NCI-H2227 (cell line): ENCODE data around the gene PPFIBP2.

ENCODE experiments used
- DNase-seq: peaks from one replicate; lab custom pipeline; 2025; ENCODE audit not compliant: unreplicated experiment; lab: John Stamatoyannopoulos, UW

Gene PPFIBP2

DNA sequence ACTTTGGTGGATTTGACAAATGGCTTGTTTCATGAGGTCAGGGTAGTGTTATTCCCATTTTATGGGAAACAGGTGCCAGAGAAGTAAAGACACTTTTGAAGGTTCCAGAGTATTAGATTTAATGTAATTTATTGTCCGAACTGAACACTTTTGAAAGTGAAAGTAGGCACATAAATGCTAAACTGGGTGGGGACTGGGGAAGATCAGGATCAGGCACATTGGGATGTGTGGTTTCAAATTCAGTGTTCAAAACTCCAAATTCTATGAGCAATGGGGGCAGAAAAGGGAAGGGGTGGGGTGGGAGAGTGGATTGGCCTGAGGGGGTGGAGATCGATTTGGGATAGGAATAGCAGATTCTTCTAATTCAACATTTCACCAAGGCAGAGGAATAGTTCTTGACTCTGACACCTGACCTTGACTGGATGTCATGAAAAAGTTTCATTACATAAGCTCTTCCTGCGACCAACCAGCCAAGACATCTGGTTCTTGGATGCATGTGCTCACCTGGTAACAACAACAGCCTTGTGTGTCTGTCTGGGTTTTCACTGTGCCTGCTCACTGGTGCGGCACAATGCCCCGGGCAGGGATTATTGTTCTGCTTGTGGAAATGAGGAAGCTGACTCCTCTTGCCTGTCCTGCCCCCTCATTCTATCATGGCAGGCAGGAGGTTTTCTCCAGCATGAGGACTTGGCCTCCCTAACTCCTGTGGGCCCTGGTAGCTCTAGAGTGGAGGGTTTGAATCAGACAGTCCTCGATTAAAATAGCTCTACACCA lies 10.8 kb downstream of the PPFIBP2 start:
- DNase-seq = no peak

DNA sequence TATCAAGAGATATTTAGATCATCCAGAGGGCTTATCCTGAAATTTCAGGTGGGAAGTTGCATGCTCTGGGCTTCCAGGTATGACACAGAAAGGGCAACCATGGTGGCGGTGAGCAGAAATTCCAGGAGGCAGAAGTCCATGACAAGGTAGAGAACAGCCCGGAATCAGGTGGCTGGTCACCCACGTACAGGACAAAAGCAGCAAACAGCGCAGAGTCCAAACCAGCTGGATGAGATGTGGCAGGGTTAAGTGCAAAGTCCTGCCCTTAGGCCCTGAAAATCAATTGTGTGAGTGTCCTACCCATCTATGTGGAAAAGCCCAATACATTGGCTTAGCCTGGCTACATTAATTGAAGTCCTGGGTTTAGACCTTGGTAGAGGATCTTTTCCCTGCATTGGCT lies 11.6 kb downstream of the PPFIBP2 start:
- DNase-seq = no peak

DNA sequence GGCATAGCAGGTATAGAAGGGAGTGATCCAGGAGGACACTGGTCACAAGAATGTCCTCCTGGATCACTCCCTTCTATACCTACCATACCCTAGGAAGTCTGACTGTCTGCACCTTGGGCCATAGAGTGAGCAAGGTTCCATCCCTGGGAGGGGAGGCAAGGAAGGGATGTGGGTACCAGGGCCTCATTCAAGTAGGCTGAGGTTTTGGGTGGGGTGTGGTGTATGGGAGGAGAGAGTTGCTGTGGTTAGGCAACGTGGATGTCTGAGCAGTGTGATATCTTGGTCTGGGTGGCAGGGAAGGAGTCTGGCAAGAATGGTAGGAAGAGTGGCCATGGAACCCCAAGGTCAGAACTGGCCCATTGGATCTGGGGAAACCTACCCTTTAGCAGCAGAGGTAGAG lies 13.2 kb downstream of the PPFIBP2 start:
- DNase-seq = no peak

DNA sequence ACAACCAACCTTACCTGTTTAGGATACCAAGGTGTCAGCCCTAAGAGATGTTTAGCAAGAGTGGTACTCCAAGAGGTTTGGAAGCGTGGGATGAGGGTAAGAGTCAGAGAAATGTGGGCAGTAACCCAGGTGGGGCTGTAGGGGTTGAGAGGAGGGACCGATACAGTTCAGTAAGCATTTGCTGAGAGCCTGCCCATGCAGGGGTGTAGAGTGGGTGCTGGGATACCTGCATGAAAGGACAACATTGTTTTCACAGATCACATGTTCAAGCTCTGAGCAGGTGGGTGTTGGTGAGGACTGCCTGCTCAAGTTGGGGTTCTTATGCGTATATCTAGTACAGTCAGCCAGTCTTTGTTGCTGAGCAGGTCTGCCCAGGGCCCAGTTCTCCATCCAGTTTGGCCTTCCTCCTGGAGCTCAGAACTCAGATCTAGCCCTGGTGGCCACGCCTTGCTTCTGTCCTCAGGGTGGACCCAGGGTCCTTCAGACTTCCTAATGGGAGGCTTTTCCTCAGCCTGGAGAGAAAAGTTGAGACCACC lies 14.8 kb downstream of the PPFIBP2 start:
- DNase-seq = no peak

DNA sequence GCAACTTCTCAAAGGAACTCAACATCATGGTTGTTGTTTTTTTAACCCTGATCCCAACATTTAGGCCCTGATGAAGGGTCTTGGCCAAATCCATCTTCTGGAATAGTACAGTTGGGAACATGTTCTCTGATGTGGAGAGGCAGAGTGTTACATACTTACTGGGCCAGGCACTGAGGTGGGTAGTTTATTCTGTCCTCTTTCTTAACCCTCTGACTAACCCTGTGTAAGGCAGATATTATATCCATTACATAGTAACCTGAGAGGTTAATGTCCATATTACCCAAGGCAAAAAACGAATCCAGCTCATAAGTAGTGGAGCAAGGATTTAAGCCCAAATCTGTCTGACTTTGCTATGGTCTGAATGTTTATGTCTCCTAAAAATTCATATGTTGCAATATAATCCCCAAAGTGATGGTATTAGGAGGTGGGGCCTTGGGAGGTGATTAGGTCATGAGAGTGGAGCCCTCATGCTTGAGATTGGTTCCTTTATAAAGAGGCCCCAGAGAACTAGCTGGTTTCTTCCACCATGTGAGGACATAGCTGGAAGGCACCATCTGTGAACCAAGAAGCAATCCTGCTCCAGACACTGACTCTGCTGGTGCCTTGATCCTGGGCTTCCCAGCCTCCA lies 16.3 kb downstream of the PPFIBP2 start:
- no peak for DNase-seq

DNA sequence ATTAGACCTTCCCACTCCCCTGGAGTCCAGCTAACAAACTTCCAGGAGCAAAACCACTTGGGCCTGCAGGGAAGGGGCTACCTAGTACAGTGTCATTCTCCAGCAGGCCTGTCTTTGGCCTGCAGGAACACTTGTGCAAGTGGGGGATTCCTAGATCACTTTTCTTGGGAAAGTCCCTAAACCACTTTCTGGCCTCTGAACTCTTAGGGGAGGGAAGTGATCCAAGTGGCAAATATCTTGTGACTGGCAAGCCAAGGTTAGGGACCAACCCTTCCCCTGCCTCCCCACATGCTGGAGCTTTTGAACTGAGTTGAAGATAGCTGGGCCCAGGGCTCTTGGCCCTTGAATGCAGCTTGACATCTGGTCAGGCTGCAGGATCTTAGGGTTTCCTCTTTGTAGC lies 17.2 kb downstream of the PPFIBP2 start:
- no peak for DNase-seq

DNA sequence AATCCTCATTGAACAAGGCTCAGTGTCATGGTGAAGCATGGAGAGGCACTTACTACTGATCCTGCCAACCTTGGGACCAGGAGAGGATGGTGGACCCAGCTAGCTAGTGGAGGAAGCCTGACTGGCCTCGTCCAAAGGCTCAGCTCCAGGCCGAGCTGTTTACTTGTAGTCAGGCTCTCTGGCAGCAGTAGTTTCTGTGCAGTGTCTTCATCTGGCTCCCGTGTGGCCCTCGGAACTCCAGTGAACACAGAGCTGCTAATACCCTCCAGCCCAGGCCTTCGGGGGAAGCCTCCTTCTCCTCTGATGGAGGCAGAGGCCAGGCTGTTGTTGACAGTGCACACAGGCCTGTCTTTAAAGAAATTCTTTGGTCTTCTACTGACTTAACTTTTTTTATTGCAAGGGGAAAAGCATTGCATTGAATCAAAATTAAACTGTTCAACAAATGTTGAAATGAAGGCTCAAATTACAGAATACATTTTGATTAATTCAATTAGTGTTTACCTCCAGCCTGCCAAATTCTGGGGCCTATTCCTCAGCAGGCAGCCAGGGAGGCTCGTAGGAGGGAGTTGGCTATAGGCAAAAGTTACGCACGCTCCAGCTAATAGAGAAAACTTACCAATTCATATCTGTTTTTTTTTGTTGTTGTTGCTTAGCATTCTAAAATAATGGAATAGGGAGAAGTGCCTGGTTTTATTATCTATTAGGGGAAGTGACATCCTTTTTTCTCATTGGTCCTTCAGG lies 18.8 kb downstream of the PPFIBP2 start:
- no peak for DNase-seq

DNA sequence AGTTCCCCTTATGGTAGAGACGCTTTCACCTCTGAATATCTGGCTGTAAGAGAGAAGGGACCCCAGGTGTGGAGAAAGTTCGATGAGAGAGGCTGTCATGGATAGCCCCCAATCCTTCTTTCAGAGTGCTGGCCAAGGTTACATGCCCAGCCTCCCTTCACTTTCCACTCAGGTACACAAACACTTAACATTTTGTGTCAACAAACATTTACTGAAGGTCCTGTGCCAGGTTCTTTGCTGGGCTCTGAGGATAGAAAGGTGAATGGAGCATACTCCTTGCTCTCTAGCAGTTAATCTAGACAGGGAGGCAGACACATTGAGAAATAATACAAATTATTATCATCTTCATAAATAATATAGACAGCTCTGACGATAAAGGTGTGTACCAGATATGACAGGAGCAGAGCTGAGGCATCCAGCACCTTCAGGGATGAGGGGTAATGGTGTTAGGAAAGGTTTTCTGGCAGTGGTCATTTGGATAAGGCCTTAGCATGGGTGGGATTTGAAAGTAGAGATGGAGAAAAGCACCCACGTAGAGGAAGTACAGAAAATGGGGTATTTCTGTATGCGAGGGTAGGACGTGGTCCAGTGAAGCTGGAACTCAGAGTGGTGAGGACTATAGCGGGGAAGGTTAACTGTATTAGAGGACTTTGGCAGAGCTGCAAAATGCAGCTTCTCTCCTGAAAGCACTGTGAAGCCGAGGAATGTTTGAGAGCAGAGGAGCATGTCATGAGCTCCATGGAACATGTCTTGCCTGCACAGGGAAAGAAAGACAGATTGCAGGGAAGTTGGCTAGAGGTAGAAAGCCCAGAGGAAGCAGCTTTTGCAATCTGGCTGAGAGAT lies 19.6 kb downstream of the PPFIBP2 start:
- DNase-seq = no peak

DNA sequence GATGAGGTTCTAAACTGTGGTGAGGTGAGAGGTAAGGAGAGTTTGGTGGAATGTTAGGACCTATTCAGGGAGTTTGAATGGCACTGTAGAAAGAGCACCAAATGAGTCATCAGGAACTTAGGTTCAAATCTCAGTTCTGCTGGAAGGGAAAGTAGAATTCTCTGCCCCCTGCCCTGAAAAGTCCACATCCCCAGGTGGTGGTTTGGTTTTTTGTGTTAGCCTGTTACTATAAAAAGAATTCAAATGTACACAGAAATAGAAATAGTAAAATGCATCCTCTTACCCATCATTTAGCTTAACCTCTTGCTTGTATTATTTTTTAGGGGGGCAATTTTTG lies 20.2 kb downstream of the PPFIBP2 start:
- DNase-seq = no peak

DNA sequence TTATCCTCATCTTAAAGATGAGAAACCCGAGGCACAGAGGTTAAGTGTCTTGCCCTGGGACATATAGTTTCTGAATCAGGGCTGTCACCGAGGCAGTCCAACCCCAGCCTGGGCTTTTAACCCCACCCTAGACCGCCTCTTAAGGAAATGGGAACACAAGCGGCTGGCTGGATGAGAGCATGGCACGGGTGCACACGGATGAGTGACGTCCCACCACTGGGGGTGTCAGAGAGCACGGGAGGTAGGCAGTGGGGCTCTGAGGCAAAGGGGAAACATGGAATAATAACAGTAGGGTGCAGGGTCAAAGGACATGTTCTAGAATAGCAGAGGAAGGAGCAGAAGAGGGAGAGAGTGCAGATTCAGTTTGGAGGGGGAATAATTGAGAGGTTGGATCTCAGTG lies 22.3 kb downstream of the PPFIBP2 start:
- no peak for DNase-seq

DNA sequence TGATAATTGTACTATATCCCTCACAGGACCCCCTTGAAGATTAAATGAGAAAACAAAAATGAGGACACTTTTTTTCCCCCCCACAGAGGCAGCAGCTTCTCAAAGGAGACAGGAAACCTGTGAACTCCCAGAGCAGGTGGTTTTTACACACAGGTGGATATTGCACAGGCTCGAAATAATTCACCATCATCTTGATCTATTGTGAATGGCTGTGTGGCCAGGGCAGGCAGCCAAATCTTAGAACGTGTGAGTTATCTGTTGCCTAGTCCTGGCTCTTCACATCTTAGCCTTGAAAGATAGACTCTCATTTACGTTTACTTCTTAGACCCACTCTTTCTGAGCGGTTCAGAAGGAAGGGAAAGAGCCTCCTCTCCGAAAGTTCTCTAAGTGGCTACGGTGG lies 23.5 kb downstream of the PPFIBP2 start:
- no peak for DNase-seq

DNA sequence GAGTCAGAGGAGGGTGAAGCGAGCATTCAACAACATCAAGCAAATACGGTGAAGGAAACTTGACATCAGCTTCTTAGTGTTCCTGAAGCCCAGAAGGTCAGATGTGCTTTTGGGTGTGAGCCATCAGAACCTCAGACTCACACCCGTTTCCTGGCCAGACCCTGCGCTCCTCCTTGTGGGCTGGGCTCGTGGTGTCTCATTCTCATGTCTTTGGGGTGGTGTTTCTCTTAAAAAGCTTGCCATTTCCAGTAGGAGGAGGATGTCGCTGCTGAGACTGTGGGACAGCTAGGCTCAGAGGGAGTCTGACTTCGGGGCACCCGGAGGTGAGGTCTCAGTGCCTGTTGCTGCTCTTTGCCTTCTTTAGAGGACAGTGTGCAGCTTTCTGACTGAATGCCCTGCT lies 24.2 kb downstream of the PPFIBP2 start:
- no peak for DNase-seq

DNA sequence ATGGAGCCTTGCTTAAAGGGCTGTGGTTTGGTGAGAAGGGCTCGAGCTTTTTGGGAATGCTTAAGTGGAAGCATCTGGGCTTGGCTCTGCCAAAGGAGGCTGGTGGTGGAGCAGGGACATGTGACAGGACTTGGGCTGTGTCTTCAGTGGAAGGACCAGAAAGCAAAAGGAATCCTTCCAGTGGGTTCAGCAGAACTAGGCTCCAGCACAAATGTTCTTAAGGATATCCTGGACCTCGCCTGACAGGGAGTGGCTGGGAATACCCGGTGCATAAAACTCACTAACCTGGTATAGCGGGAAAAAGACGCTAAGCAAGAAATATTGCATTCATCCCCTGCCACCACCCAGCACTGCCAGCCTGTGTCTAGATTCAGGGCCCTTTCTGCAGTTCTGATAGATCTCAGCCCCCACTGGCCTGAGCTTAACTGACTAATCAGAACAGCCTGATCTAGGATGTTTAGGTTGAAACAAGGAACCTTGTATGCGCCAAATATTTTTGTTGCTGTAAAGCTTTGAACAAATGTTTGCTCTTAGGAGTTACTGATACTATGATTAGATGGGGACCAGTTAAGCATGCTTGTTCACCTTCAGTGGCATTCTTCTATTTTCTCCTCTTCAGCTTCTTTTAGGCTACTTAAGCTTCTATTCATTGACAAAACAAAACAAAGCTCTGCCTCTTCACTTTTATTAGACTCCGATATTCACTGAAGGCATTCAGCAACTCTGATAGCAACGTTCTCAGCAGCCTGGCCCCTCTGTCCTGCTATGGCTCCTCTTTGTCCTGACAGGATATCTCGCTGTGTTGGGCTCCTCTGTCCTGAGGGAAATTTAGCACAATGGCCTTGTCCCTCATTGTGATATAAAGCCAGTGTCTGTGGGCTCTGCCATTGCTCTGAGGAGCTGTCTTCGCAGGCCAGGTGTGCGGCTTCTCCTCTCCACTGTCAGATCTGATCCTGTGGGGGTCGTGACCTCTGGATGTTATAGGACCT lies 25.0 kb downstream of the PPFIBP2 start:
- no peak for DNase-seq

DNA sequence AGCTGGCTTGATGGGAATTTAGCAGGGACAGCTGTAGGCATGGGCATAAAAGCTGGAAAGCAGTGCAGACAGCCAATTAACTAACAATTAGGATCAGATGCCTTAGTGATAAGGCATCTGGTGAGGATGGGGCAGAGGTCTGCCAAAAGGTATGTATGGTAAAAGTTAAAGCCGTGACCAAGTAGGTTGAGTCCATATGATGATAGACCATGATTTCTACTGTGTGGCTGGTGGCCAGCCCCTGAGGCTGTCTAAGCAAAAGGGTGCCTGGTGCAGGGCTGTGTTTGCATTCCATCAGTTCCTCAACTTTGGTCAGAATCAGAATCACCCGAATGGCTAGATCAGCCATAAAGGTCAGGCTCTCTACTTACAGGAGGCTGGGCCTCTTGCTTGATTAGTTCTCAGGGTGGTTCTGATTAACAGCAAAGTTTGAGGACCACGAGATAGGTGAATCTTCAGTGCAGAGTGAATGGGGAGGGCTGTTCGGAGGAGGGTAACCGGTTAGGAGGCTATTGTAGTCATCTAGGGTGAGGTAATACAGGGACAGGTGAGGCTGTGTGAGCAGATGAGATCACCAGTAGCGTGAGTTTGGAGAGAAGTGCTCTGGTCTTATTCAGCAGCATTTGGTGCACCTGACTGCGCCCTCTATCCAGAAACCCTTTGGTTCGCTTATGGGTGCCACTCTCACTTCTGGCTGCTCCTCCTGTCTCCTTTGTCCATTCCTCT lies 27.2 kb downstream of the PPFIBP2 start:
- no peak for DNase-seq

DNA sequence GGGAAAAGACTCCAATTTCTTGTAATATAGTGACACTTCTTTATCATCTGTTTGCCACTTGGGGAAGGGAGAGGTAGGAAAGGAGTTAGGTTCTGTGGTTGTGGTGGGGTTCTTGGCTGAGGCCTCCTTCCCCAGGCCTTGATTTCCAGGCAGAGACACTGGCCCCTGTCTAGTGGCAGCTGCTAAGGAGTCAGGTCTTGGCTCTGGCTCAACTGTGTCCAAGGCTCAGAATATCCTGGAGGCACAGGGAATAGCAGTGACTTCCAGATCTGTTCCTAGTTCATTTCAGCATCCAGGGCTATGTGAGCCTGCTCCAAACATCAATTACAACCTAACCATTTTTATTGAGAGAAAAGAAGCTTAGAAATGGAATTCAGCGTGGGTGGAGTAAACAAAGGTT lies 29.5 kb downstream of the PPFIBP2 start:
- DNase-seq = no peak

DNA sequence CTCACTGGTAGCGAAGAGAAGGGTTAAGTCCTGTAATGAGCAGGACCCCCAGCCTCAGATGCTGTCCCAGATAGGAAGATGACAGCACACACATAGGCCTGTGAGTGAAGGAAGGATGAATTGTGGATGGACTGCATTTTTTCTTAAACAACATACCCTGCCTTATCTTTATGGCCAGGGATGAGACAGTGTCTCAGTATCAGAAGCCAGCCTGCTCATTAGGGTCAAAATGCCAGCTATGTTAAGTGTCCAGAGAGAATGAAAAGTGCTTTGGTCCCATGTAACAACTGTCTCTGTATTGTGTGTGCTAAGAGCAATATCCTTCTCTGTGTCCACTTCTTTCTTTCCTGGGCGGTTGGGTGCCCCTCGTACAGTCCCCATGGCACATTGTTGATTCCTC lies 30.2 kb downstream of the PPFIBP2 start:
- no peak for DNase-seq

DNA sequence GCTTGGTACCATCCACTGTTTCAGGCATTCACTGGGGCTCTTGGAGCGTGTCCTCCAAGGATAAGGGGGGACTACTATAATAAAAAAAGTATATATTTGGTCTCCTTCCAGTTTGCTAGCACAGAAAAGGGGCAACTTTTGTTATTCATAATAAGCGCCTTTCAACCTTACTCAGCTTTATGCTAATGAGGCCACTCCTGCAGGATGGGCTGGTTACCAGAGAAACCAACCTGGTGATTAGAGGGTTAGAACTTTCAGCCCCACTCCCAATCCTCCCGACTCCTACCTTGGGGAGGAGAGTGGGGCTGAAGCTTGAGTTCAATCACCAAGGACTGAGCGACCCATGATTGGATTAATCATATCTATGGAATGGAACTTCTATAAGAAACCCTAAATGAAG lies 31.8 kb downstream of the PPFIBP2 start:
- DNase-seq = no peak

DNA sequence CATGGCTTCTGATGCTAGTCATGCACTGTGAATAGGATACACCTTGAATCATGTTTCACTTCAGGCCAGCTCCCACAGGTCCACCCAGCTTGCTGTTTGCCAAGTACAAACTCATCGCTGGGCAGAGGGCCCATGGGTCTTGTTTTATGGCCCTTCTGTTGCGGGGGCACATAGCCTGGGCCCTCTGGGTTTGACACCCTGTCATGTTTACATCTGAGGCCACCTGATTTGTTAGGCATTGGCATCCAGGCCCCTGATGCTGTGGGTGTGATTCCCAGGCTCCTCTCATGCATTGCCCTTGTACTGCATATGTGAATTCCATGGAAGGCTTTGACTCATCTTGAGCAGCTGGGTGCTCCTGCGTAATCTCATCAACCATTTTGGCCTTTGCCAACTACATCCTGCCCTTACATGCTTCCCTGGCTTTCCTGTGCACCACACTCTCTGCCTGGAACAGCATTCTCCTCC lies 32.6 kb downstream of the PPFIBP2 start:
- no peak for DNase-seq

DNA sequence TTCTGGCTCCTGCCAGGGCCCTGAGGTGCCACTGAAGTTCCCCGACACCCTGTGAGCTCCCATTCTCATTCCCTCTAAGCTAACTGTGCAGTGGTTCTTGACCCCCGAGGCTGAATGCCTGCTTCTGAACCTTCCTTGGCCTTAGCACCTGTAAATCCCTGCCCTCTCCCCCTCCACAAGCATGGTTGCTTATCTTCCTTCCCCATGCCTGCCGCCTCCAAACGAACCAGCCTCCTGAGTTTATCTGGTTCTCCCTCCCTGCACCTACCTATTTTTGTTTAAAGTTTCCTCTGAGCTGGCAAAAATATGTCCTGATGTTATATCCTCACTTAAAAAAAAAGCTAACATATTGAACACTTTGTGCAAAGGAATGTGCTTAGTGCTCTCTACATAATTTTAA lies 33.9 kb downstream of the PPFIBP2 start:
- no peak for DNase-seq
